NCI-H1417 (cell line): Measurements from ENCODE around the gene NF1.
"Not testable (repeated sequence)": the region's sequence is repeated elsewhere in the genome, so short reads cannot be mapped to it uniquely, and the experiment has no call there.

Source experiments
- DNase-seq, 3 experiments: peaks; one replicate each; lab custom pipeline; 2025; lab: John Stamatoyannopoulos, UW

The NF1 gene

DNA sequence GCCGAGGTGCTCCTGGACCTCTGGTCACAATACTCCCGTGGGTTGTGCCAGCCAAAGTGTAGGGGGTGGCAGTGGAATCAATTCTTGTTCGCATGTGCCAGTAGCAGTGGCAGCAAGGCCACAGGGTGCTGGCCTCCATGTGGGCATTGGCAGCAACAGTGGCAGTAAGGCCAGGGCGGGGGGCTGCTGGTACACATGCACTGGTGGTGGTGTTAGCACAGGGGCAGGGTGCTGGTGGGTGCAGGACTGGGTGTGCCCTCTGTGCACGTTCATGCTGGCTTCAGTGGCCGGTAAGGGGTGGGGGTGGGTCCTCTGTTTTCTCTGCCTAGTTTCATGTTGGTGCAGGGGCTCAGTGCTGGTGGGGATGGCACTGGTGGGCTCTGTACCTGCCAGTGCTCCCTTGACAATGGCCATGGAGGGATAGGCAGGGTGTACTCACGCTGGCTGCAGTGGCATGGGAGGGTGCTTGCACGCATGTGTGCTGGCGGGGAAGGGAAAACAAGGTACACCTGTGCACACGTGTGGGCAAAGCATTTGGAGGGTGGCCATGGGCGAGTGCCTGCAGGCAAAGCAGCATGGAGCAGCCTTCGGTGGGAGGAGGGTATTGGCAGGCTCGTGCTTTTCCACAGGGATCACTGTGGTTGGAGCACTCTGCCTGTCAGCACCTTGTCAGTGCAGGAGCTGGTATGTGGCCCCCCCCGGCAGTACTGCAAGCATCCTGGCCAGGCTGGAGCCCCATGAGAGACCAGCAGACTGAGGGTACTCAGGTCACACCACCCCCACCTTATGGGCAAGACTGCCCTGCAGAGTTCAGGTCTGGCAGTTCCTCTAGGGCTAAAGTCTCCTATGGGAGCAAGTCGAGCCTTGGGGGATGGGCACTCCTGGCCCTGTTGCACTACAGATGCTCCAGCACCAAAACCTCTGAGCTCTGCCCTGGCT lies 35.8 kb downstream of the NF1 start:
- no peak for DNase-seq

- no peak for DNase-seq
Observed at GRCh38 chr17:31131299-31131698, 36.5 kb downstream of the NF1 start.

- DNase-seq = no peak
Observed at GRCh38 chr17:31132977-31133376, 38.2 kb downstream of the NF1 start.

DNA sequence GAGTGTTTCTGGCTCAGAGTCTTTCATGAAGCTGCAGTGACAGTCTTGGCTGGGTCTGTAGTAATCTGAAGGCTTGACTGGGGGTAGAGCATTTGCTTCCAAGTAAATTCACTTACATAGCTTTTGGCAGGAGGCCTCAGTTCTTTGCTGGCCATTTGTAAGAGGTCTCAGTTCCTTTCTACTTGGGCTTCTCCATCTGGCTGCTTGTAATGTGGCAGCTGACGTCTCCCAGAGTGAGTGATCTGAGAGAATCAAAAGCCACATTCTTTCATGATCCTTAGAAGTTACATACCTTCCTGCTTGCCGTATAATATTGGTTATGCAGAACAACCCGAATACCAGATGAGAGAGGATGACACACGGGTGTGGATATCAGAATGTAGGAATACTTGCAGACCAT lies 39.8 kb downstream of the NF1 start:
- DNase-seq = no peak

GRCh38 chr17:31136319-31136718 lies 41.5 kb downstream of the NF1 start:
- no peak for DNase-seq

DNA sequence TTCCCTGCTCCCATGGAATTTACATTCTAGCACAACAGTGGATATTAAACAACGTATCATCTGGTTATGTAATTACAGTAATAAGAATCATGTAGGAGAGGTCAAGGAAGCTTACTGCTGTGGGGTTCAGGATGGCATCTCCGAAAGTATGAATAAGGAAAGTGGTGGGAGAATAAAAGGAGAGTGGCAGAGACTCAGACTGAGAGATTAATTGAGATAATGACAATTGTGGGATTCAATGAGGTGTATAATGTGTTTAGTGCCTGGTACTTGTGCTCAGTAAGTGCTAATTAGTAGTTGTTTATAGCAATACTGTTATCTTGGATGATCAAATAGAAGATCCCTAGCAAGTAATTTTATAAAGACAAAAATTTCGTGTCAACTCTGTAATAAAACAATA lies 45.3 kb downstream of the NF1 start:
- DNase-seq = no peak

- DNase-seq = no peak
Observed at GRCh38 chr17:31144428-31144827, 49.7 kb downstream of the NF1 start.

DNA sequence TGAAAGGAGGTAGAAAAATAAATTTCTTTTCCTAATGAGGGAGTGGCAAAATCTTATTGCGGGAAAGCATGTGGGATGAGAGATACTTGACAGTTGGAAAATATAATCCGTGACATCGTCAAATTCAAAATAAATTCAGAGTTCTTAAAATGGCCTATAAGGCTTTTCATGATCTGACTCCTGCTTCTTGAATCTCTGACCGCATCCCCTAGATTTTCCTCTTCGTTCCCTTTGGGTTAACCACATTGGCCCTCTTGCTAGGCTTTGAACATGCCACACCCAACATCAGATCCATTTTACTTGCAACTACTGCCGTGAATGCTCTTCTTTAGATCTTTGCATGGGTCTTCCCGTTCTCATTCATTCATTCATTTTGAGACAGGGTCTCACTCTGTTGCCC lies 50.1 kb downstream of the NF1 start:
- DNase-seq = no peak

DNA sequence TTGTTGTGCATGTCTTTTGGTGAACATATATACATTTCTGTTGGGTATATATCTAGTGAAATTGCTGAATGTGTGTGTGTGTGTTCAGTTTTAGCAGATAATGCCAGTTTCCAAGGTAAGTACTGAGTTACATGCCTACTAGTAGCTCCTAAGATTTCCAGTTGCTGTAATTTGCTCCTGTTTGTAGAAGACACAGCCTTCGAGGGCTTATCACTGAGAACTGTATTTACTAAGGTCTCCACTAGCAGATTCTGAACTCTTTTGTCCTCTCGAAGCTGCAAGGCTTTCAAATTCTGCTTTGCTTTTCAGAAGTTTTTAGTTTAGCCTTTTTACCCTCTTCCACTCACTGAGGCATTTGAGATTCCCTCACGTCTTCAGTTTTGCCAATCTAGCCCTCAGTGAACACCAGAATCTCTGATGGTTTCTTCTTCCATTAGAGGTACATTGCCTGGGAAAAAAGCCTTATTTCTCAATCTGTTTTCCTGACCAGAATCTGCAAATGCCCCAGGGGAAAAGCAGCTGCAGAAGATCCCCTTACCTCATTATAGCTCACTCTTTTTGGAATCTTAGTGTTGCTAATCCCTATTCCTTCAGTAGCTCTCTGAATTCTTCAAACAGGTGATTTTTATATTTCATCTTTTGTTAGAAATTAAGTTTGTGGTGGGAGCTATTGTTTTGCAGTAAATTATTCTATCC lies 52.9 kb downstream of the NF1 start:
- DNase-seq = no peak

DNA sequence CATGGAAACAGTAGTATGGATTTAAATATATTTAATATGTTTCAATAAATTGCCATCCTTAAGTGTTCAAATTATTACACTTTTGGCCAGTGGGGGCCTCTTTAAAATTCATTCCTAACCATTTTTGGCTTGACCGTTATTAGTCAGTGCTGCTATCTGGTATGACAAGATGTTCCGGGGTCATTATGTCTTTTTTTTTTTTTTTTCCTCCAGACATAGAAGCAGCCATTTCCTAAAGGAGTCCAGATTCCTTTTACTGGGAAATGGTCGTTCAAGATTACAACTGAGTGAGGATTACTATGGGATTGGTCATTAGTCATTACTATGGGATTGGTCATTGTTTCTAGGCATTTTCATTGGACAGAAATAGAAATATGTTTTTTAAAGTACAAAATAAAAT lies 53.4 kb downstream of the NF1 start:
- DNase-seq = no peak

- no peak for DNase-seq
Observed at GRCh38 chr17:31152271-31152670, 57.5 kb downstream of the NF1 start.

- no peak for DNase-seq
Observed at GRCh38 chr17:31155208-31155810, 60.5 kb downstream of the NF1 start.

DNA sequence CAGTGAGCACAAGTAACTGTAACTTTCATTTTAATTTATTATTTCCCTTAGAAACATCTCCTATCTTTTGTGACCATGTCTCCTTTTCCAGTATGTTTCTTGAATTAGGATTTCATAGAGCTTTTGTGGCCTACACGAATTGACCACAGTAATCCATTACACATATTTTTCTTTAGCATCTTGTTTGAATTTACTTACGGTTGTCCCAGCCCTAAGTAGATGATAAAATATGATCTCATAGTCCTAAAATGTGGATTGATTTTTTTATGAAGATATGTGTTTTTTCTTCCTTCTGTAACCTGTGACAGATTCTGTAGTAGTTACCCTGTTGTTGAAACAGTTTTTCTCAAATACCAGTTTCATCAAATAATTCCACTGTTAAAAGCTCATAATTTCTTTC lies 61.5 kb downstream of the NF1 start:
- DNase-seq = no peak

- DNase-seq = not testable (repeated sequence)
Observed at GRCh38 chr17:31156864-31157263, 62.1 kb downstream of the NF1 start.

DNA sequence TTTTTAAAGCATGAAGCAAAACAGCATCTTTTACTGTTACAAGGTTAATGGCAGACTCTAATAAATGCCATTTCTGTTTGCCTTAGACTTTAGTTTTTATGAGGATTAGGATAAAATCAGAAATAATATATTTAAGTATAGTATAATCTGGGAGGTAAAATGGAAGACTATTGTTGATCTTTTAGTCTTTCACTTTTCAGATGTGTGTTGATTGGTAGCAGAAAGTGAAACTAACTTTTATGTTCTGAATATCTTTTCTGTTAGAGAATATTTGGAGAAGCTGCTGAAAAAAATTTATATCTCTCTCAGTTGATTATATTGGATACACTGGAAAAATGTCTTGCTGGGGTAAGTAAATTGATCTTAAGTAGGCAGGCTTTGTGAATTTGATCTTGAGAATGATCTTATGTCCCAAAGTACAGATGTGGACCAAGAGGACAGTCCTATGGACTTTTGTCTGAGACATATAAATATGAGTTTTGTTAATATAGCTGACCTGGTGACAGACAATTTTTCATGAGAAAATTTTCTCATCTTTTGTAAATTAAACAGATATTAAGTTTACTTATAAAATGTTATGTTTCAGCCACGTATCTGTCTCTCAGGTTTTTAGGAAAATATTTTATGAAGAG lies 64.1 kb downstream of the NF1 start:
- no peak for DNase-seq

- DNase-seq = no peak
Observed at GRCh38 chr17:31163091-31163781, 68.5 kb downstream of the NF1 start.

- no peak for DNase-seq
Observed at GRCh38 chr17:31167111-31167510, 72.3 kb downstream of the NF1 start.

DNA sequence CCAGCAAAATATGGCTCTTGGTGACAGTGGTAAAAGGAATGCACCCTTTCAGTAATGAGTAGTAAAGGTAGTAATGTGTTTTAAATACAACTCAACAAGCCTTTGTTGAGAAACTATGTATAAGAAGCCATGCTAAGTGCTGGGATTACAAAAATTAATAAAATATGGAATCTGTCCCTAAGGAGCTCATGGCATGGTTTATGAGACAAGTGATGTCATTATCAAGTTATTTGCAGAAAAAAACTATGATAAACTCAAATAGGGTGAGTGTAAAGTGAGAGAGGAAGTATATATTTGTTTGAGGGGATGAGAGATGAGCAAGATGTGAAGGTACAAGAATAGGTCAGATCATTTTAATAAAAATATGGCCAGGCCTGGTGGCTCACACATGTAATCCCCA lies 76.9 kb downstream of the NF1 start:
- DNase-seq = no peak

- DNase-seq = no peak
Observed at GRCh38 chr17:31172388-31172787, 77.6 kb downstream of the NF1 start.

DNA sequence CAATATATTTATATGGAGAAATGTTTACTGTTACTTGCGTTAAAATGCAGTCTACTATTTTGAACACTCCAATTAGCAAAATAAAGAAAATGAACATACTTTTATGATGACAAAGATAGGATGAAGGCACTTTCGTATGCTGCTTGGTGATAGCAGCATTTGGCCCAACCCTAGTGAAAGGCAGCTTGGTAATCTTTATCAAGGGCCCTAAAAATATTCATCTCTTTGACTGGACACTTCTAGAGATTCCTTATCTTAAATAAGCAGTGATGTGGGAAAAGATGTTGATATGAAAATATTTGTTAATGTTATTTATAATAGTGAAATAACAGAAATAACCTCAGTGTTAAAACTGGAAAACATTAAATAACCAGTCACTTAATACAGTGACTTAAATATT lies 79.4 kb downstream of the NF1 start:
- no peak for DNase-seq

DNA sequence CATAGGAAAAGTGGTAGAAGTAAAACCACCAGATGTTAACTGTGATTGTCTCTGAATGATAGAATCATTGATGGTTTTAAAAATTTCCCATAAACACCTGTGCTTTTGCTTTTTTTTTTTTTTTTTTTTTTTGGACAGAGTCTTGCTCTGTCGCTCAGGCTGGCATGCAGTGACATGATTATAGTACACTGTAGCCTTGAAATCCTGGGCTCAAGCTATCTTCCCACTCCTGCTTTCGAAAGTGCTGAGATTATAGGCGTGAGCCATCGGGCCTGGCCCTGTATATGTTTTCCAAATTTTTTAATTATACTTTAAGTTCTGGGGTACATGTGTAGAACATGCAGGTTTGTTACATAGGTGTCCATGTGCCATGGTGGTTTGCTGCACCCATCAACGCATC lies 80.5 kb downstream of the NF1 start:
- DNase-seq = no peak

DNA sequence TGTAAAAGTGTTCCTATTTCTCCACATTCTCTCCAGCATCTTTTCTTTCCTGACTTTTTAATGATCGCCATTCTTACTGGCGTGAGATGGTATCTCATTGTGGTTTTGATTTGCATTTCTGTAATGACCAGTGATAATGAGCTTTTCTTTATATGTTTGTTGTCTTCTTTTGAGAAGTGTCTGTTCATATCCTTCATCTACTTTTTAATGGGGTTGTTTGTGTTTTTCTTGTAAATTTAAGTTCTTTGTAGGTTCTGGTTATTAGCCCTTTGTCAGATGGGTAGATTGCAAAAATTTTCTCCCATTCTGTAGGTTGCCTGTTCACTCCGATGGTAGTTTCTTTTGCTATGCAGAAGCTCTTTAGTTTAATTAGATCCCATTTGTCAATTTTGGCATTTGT lies 81.4 kb downstream of the NF1 start:
- not testable (repeated sequence) for DNase-seq
